AG04450 (cell line): ENCODE results near the gene CALML3. TPM values are rescaled to one million over a fixed set of nuclear protein-coding genes. Genes with fewer than 3 reads are reported as not detected.

Experiments used
- CTCF ChIA-PET: fragments of 300-600, 350-600 bp; formaldehyde crosslinking; extraction: SDS; loops from one replicate; lab custom pipeline; 2022; ENCODE audit warnings: antibody characterized with exemption, inconsistent platforms; lab: Charles Lee
- POLR2A ChIA-PET: fragments of 350-600 bp; formaldehyde crosslinking; extraction: SDS; loops from one replicate; lab custom pipeline; 2021; ENCODE audit warnings: antibody characterized with exemption, inconsistent platforms; lab: Yijun Ruan, JAX
- DNase-seq: peaks from one replicate; pipeline ENCODE4 v3.0.0-alpha.2; 2011; ENCODE audit warnings: low read depth, low spot score
- H3K27ac ChIP-seq: one replicate; pipeline ENCODE4 v1.5.1; 2012; ENCODE audit warnings: low read depth, low read length, control low read depth
- H3K27me3 ChIP-seq: one replicate; pipeline ENCODE4 v1.6.0; 2012; ENCODE audit warnings: low read length; ENCODE audit not compliant: control insufficient read depth, insufficient read depth
- H3K4me3 ChIP-seq: 2 replicates; pipeline ENCODE4 v1.5.1; 2011; ENCODE audit warnings: mild to moderate bottlenecking, low read depth, low read length, control low read depth
- H3K9me3 ChIP-seq: 2 replicates; pipeline ENCODE4 v1.5.1; 2012; ENCODE audit warnings: low read length; ENCODE audit not compliant: control insufficient read depth, insufficient read depth
- polyA plus RNA-seq: library from polyadenylated mRNA; depleted of rRNA; stranded (reverse); fragments of >200 nt; gene quantifications from 2 replicates; pipeline ENCODE4 v1.2.3, GENCODE V29; 2011
- TF ChIP-seq, protein P1 (sequence below): IDR thresholded peaks from 2 replicates; pipeline ENCODE4 v1.5.1; 2011; ENCODE audit warnings: low read depth, low read length, control low read depth, inconsistent platforms

Gene CALML3
- polyA plus RNA-seq, 1 experiment: not detected

DNA sequence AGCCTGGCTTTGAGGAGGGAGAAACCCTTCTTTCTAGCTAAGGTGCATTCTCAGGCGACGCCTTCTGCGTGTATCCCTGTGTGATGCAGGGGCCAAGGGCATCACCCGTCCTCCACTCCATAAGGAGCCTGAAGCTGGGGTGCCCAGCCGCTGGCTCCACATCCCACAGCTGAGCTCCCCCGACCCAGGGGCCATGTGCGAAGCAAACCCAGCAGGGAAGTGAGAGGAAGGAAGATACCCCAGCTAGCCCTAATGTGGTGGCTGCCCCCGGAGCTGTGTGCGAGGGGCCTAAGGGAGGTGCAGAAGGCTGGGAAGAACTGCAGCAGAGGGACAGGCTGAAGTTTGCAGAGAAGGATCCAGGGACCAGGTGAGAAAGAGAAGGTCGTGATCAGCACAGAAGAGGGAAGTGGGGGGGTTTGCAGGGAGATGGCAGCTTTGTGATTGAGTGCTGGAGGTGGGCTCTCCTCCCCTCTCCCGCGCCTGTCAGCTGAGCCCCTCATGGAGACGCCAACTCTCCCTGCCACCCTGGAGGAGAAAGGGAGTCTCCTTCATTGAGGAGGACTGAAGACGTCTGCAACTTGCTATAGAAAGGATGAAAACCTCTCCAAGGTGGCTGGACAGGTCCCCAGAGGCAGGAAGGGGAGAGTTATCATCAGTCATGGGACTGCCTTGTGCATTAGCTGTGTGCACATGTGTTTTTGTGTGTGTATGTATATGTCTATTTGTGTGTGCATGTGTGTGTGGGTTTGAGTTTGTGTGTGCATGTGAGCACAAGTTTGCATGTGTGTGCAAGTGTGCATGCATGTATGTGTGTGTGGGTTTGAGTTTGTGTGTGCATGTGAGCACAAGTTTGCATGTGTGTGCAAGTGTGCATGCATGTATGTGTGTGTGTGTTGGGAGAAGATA, 21.9 kb upstream of the CALML3 start:
- Histone ChIP-seq H3K9me3 (peaks cover 6% of the 10 kb centered on the region; the same call in 1 of the 2 replicates), H3K4me3 (no peak overlapping the region), H3K27ac (no peak overlapping the region), H3K27me3 (peaks cover 52% of the 10 kb centered on the region)
- ChIA-PET CTCF (no interaction called here), POLR2A (no interaction called here)
- DNase-seq: no peak
- TF ChIP-seq, protein P1, sequence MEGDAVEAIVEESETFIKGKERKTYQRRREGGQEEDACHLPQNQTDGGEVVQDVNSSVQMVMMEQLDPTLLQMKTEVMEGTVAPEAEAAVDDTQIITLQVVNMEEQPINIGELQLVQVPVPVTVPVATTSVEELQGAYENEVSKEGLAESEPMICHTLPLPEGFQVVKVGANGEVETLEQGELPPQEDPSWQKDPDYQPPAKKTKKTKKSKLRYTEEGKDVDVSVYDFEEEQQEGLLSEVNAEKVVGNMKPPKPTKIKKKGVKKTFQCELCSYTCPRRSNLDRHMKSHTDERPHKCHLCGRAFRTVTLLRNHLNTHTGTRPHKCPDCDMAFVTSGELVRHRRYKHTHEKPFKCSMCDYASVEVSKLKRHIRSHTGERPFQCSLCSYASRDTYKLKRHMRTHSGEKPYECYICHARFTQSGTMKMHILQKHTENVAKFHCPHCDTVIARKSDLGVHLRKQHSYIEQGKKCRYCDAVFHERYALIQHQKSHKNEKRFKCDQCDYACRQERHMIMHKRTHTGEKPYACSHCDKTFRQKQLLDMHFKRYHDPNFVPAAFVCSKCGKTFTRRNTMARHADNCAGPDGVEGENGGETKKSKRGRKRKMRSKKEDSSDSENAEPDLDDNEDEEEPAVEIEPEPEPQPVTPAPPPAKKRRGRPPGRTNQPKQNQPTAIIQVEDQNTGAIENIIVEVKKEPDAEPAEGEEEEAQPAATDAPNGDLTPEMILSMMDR: no peak

DNA sequence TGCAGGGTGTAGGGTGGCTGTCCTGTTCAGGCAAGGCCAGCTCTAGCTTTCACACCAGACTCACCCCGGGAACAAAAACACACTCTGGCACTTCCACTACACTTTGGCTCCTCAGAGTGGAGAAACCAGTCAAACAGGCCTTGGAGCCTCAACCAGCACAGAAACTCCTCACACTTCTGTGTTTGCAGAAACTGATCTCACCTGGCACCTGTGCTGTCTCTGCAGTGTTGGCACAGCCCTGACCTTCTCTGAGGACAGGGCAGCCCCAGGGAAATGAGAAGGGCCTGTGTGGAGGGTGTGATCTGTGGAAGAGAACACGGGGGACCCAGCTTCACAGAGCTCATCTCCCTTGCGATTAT, 21.3 kb upstream of the CALML3 start:
- CTCF ChIA-PET: no interaction called here
- POLR2A ChIA-PET: no interaction called here
- Histone ChIP-seq H3K27ac (no peak overlapping the region), H3K27me3 (peaks cover 52% of the 10 kb centered on the region), H3K4me3 (no peak overlapping the region), H3K9me3 (peaks cover 5% of the 10 kb centered on the region; the same call in 1 of the 2 replicates)
- TF ChIP-seq, protein P1: no peak
- DNase-seq: no peak

DNA sequence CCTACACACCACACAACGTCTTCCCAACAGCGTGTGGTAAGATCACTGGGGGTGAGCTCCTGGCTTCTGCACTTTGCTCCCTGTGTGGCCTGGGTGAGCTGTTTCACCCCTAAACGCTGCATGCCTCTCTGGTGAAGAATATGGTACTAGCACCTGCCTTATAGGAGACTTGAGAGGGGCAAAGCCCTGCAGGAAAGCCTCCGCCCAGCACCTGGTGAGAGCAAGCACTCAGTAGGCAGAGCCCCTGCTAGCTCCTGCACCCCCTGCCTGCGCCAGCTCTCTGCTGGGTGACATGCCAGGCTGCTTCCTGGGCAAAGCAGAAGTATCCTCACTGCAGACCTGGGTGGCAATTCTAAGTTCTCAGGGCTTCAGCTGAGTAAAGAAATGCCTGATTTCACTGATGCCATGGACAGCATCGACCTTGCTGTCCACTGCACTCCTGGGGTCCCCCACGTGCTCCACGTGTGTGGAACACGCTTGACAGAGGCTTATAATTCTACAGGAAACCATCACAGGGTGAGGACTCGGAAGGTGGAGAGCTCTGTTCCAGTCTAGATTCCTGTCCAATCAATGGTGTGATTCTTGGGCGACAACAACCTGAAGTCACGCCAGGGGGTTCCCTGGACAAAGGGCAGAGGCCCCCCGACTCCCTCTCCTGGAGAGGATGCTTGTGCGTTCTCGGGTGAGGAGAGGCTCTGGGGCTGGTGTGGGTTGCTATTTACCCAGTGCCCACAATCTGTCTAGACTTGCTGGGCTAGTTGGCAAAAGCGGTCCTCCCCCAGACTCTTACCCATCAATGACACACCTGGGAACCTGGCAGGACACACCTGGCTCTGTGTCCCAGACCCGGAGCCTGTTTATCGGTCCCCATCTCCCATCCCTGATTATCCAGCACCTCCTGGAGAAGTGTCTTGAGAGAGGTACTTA, 20.4 kb upstream of the CALML3 start:
- no peak overlapping the region for H3K27ac ChIP-seq
- ChIA-PET CTCF (interaction anchor here (0.6 kb wide), 1 partner anchor 118 kb away, joined by 4 read pairs; no protein-coding TSS in a partner anchor), POLR2A (no interaction called here)
- no peak for DNase-seq
- peaks cover under 1% of the 10 kb centered on the region; the same call in 1 of the 2 replicates for H3K9me3 ChIP-seq
- TF ChIP-seq, protein P1: no peak
- no peak overlapping the region for H3K4me3 ChIP-seq
- peaks cover 52% of the 10 kb centered on the region for H3K27me3 ChIP-seq

DNA sequence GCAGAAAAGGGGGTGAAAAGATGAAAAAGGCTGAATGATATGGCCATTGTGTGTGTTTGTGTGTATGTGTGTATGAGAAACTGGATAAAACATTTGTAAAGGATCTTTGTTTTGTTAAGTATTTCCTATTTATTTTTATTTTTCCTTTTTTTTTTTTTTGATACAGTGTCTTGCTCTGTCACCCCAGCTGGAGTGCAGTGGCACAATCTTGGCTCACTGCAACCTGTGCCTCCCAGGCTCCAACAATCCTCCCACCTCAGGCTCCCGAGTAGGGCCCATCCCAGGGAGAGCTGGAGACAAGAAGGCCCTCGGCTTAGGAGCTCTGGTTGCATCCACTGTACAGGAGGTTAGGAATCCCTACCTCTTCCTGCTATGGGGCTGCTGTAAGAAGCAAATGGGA, 18.5 kb upstream of the CALML3 start:
- peaks cover 34% of the 10 kb centered on the region for H3K27me3 ChIP-seq
- H3K4me3 ChIP-seq: no peak overlapping the region
- no peak for DNase-seq
- H3K27ac ChIP-seq: no peak overlapping the region
- ChIA-PET POLR2A (interaction anchor here (0.6 kb wide), 1 partner anchor 48 kb away, joined by 4 read pairs; no protein-coding TSS in a partner anchor), CTCF (interaction anchor here (1.4 kb wide), 1 partner anchor 117 kb away, joined by 3 read pairs; no protein-coding TSS in a partner anchor)
- TF ChIP-seq, protein P1: no peak
- H3K9me3 ChIP-seq: peaks cover 1% of the 10 kb centered on the region; the same call in 1 of the 2 replicates
